ENCODE results near the gene ABTB2. TPM values are rescaled to one million over a fixed set of nuclear protein-coding genes. Genes with fewer than 3 reads are reported as not detected.

The ABTB2 gene
- total and polyA plus RNA-seq, 2 of the 8 experiments (the other 6 are each of a cell fraction or from before 2014, with no cell fraction given), result 7.7 to 10.2 TPM

GRCh38 chr11:34173050-34173449, 184.8 kb downstream of the ABTB2 start:
- 90% methylated on average over 16 of the region's 16 CpGs; no CpG with 5 or more reads in 1 of the 2 experiments for WGBS, 2 experiments (ENCODE audit: extremely low coverage in 1 of 2, insufficient coverage in 1 of 2, insufficient read length in 1 of 2, insufficient replicate concordance in 2 of 2, low coverage in 1 of 2, low lambda C conversion rate in 2 of 2, missing lambda C conversion rate in 1 of 2)
- Histone ChIP-seq H3K18ac (ENCODE audit: extremely low read depth, low read length) (no peak overlapping the region), H3K79me2 (ENCODE audit: control insufficient read depth in 1 of 2, insufficient read depth in 2 of 2, low read length in 2 of 2) (no peaks in the 10 kb centered on the region), H3K4me1 (replicated peaks in 1 of 4; ENCODE audit: control insufficient read depth in 3 of 4, insufficient read depth in 4 of 4, low read length in 3 of 4) (peaks cover 0 to 4% (median 0%) of the 10 kb centered on the region in 4 experiments; a peak in 4 of 7 replicates), H4K91ac (replicated peaks; ENCODE audit: insufficient read length, low read length) (no peak overlapping the region), H2AFZ (ENCODE audit: low read length) (no peak overlapping the region), H3K36me3 (ENCODE audit: control insufficient read depth in 2 of 4, insufficient read depth in 4 of 4, low read length in 3 of 4) (no peaks in the 10 kb centered on the region), H2AK5ac (ENCODE audit: low read depth, low read length) (no peak overlapping the region), H3K27me3 (replicated peaks in 1 of 4; ENCODE audit: control insufficient read depth in 3 of 4, extremely low read depth in 1 of 4, insufficient read depth in 3 of 4, low read length in 3 of 4) (no peaks in the 10 kb centered on the region), H4K5ac (ENCODE audit: insufficient read length, low read depth, low read length) (no peak overlapping the region), H3K79me1 (ENCODE audit: low read depth, low read length) (no peaks in the 10 kb centered on the region), H3K9me3 (ENCODE audit: insufficient read depth in 2 of 2, low read depth in 1 of 2, low read length in 1 of 2) (no peaks in the 10 kb centered on the region), H2BK15ac (ENCODE audit: low read length) (no peak overlapping the region), H4K8ac (ENCODE audit: extremely low read depth, insufficient read depth, low read length) (0 out of 2 replicates have a peak overlapping the region, but pooled peaks have one; percentile 35), H3K9ac (replicated peaks in 1 of 4; ENCODE audit: extremely low read depth in 1 of 4, low read depth in 3 of 4, low read length in 3 of 4) (no peak overlapping the region), H3K23ac (ENCODE audit: insufficient read length) (no peak overlapping the region), H3K14ac (ENCODE audit: insufficient read length) (no peak overlapping the region), H4K20me1 (replicated peaks in 1 of 2; ENCODE audit: control insufficient read depth in 1 of 2, insufficient read depth in 2 of 2, low read length in 2 of 2) (no peaks in the 10 kb centered on the region), H3K4me2 (ENCODE audit: insufficient read depth in 1 of 2, low read depth in 2 of 2, low read length in 2 of 2) (no peak overlapping the region), H2BK20ac (ENCODE audit: low read length) (no peak overlapping the region), H3K4ac (replicated peaks; ENCODE audit: insufficient read length, low read depth, low read length) (no peak overlapping the region), H2BK12ac (ENCODE audit: low read depth, low read length) (no peak overlapping the region), H3K27ac (ENCODE audit: low read depth, low read length) (no peak overlapping the region), H2BK120ac (replicated peaks; ENCODE audit: low read depth, low read length) (no peak overlapping the region), H3K4me3 (ENCODE audit: extremely low read depth in 1 of 4, insufficient read depth in 2 of 4, low read depth in 3 of 4, low read length in 4 of 4) (no peak overlapping the region), H3K23me2 (ENCODE audit: low read depth, low read length) (no peaks in the 10 kb centered on the region), H2BK5ac (ENCODE audit: low read depth, low read length) (no peak overlapping the region), H3K56ac (replicated peaks; ENCODE audit: insufficient read length, low read depth, low read length) (no peak overlapping the region)
- DNase-seq (ENCODE audit: low read depth in 1 of 2, low spot score in 2 of 2) (no peak), FAIRE-seq (no peak)
- no peak for TF ChIP-seq GTF2F1 (IDR thresholded peaks at IDR 0.05; ENCODE audit: borderline replicate concordance, low read depth, low read length)
- CTCF ChIA-PET (ENCODE audit: partially characterized antibody), result interaction anchor here (0.6 to 9.8 kb wide), 8 partner anchors 18 to 183 kb away, joined by 3 to 89 read pairs (median 8); partner anchors contain the start of gene ABTB2
- POLR2A ChIA-PET (ENCODE audit: partially characterized antibody), result no interaction called here
